Sigmoid colon (tissue), 4 donors: ENCODE measurements around the gene HOXB2.

Experiments
- CTCF ChIP-seq, 4 experiments: fragments of 450-650 bp in 3 of 4; fragments of 200-600 bp in 1 of 4; IDR thresholded peaks; one replicate each; pipeline ENCODE4 v1.5.1; 2016 to 2019; ENCODE audit warnings: antibody characterized with exemption in 4 of 4, mild to moderate bottlenecking in 3 of 4, moderate library complexity in 2 of 4
- EP300 ChIP-seq, 4 donors: sonication (generic); formaldehyde crosslinking; IDR thresholded peaks; one replicate each; pipeline ENCODE4 v1.6.1; 2017; ENCODE audit warnings: antibody characterized with exemption in 4 of 4
- POLR2A ChIP-seq, 2 donors: fragments of 450-650 bp; IDR thresholded peaks; one replicate each; pipeline ENCODE4 v1.6.1; 2016; ENCODE audit warnings: antibody characterized with exemption in 2 of 2, mild to moderate bottlenecking in 2 of 2, moderate library complexity in 2 of 2

GRCh38 chr17:48514477-48514876 is 30.4 kb downstream of the HOXB2 start:
- TF ChIP-seq CTCF (IDR thresholded peaks at IDR 0.05): no peak
- no peak for TF ChIP-seq POLR2A (IDR thresholded peaks at IDR 0.05)
- no peak for TF ChIP-seq EP300 (IDR thresholded peaks at IDR 0.05)
